ENCODE data around the gene ZNF586. TPM values are rescaled to one million over a fixed set of nuclear protein-coding genes. Genes with fewer than 3 reads are reported as not detected.
"Not testable (repeated sequence)": the region's sequence is repeated elsewhere in the genome, so short reads cannot be mapped to it uniquely, and the experiment has no call there.

Gene ZNF586
- total RNA-seq, 2 experiments from 2014 or later = 11.5 to 11.7 TPM

DNA sequence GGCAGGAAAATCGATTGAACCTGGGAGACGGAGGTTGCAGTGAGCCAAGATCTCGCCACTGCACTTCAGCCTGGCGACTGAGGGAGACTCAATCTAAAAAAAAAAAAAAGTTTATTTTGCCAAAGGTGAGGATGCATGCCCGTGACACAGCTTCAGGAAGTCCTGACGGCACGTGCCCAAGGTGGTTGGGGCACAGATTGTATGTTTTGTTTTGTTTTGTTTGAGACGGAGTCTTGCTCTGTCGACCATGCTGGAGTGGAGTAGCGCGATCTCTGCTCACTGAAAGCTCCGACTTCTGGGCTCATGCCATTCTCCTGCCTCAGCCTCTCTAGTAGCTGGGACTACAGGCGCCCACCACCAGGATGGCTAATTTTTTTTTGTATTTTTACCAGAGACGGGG, 48.5 kb downstream of the ZNF586 start:
- Mint-ChIP-seq H3K36me3 (peaks cover 22% of the 10 kb centered on the region), H3K4me1 (ENCODE audit: low read depth) (peaks cover 46% of the 10 kb centered on the region), H3K9me3 (no peaks in the 10 kb centered on the region), H3K27me3 (no peaks in the 10 kb centered on the region), H3K27ac (peak overlapping the region; percentile 21), H3K4me3 (no peak overlapping the region)
- POLR2A ChIA-PET = no interaction called here
- CTCF ChIA-PET = no interaction called here
- intact Hi-C loops (cut with micrococcal nuclease) = loop anchor here (2.0 kb wide), 1 partner anchor 99 kb away; the partner anchor contains the start of gene ZNF417
- no peak for DNase-seq

DNA sequence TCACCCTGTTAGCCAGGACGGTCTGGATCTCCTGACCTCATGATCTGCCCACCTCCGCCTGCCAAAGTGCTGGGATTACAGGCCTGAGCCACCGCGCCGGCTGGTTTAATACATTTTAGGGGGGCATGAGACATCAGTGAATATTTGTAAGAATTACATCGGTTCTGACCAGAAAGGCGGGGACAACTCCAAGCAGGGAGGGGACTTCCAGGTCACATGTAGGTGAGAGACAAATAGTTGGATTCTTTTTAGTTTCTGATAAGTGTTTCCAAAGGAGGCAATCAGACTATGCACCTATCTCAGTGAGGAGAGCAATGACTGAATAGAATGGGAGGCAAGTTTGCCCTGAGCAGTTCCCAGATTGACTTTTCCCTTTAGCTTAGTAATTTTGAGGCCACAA, 48.9 kb downstream of the ZNF586 start:
- H3K27ac Mint-ChIP-seq = peak overlapping the region; percentile 21
- H3K27me3 Mint-ChIP-seq = no peaks in the 10 kb centered on the region
- H3K36me3 Mint-ChIP-seq = peaks cover 23% of the 10 kb centered on the region
- H3K4me3 Mint-ChIP-seq = peak overlapping the region; percentile 98
- ChIA-PET POLR2A (interaction anchor here (1.1 kb wide), 1 partner anchor 98 kb away, joined by 3 read pairs; the partner anchor contains the start of gene ZNF417), CTCF (interaction anchor here (1.3 kb wide), 1 partner anchor 33 kb away, joined by 6 read pairs; no protein-coding TSS in a partner anchor)
- DNase-seq = no peak
- H3K4me1 Mint-ChIP-seq (ENCODE audit: low read depth) = peaks cover 47% of the 10 kb centered on the region
- intact Hi-C loops (cut with micrococcal nuclease) = loop anchor here (2.0 kb wide), 1 partner anchor 98 kb away; the partner anchor contains the start of gene ZNF417
- H3K9me3 Mint-ChIP-seq = no peaks in the 10 kb centered on the region

DNA sequence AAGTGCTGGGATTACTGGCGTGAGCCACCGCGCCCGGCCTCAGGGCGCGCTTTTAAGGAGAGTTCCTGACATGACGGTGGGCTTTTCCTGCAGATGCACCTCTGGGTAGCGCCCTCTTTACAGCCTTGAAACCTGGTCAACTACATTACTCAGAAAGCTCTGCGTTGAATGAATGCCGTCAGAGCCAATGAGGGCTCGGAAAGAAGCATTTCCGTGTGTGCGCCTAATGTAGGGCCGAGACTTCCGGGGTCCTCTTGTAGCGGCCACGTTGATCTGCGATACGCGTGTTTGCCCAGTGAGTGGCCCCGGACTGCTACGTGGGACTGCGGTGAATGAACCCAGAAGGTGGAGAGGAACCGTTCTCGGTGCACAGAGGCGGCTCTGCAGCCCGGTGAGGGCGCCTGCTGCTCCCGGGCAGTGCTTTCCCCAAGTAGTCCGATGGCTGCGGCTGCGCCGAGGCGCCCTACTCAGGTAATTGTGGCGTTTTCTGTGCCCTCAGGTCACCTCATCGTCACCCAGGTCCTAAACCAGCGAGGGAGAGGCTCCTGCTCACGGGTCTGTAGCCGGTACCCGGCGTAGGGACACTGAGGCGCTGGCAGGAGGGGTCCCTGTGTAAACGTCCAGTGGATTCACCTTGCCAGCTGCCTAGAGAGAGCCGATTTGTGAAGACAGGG, 50.1 kb downstream of the ZNF586 start:
- intact Hi-C loops (cut with micrococcal nuclease) = loop anchor here (1.0 to 2.0 kb wide), 2 partner anchors 50 to 97 kb away; partner anchors contain the start of genes ZNF417 and ZNF586
- no peaks in the 10 kb centered on the region for H3K27me3 Mint-ChIP-seq
- H3K9me3 Mint-ChIP-seq = no peaks in the 10 kb centered on the region
- H3K4me1 Mint-ChIP-seq (ENCODE audit: low read depth) = peaks cover 48% of the 10 kb centered on the region
- peaks cover 28% of the 10 kb centered on the region for H3K36me3 Mint-ChIP-seq
- peak; percentile 89 for DNase-seq
- POLR2A ChIA-PET = interaction anchor here (0.7 to 1.1 kb wide), 4 partner anchors 30 to 183 kb away, joined by 3 to 5 read pairs (median 4); partner anchors contain the start of genes ZNF417, ZNF587 and ZNF606
- CTCF ChIA-PET = interaction anchor here (1.3 kb wide), 1 partner anchor 32 kb away, joined by 6 read pairs; no protein-coding TSS in a partner anchor
- peak overlapping the region; percentile 98 for H3K4me3 Mint-ChIP-seq
- peak overlapping the region; percentile 95 for H3K27ac Mint-ChIP-seq

DNA sequence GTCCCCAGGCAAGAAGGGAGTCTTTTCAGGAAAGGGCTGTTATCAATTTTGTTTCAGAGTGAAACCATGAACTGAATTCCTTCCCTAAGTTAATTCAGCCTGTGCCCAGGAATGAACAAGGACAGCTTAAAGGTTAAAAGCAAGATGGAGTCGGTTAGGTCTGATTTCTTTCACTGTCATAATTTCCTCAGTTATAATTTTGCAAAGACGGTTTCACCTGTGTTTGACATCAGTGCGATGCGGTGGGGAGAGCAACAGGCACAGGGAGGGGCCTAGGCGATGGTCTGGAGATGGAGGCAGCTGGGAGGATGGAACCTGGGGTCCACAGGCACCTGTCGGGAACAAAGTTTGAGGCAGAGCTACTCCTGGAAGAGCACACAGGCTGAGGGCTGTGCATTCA, 51.1 kb downstream of the ZNF586 start:
- no peaks in the 10 kb centered on the region for H3K9me3 Mint-ChIP-seq
- ChIA-PET CTCF (interaction anchor here (0.6 kb wide), 1 partner anchor 9 kb away, joined by 3 read pairs; the partner anchor contains the start of gene ZNF587B), POLR2A (no interaction called here)
- no peak for DNase-seq
- H3K27ac Mint-ChIP-seq = peak overlapping the region; percentile 95
- H3K4me1 Mint-ChIP-seq (ENCODE audit: low read depth) = peaks cover 42% of the 10 kb centered on the region
- H3K27me3 Mint-ChIP-seq = no peaks in the 10 kb centered on the region
- H3K4me3 Mint-ChIP-seq = peak overlapping the region; percentile 98
- H3K36me3 Mint-ChIP-seq = peaks cover 32% of the 10 kb centered on the region
- intact Hi-C loops (cut with micrococcal nuclease) = no loop called here

DNA sequence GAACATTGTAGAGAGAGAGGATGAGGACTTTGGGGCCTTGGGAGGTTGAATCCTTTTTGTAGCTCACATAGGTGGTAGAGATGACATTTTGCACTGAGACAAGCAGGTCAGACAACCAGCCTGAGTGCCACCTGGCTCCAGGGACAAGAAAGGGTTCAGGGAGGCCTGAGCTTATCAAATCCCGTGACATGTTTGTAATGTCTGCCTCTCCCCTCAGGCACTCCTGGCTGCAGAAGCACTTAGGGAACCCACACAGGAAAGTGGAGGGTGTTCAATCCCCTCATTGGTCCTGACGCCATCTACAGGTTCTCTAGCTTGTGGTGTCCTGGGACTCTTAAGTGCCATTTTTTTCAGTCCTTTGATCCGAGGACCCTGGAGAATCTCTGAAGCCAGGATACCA, 51.6 kb downstream of the ZNF586 start:
- DNase-seq; H3K9me3 Mint-ChIP-seq; CTCF ChIA-PET; intact Hi-C loops (cut with micrococcal nuclease); POLR2A ChIA-PET; H3K27me3 Mint-ChIP-seq: not testable (repeated sequence)
- Mint-ChIP-seq H3K4me1 (ENCODE audit: low read depth) (peaks cover 44% of the 10 kb centered on the region), H3K4me3 (peak overlapping the region; percentile 98), H3K27ac (peak overlapping the region; percentile 95), H3K36me3 (peaks cover 36% of the 10 kb centered on the region)

DNA sequence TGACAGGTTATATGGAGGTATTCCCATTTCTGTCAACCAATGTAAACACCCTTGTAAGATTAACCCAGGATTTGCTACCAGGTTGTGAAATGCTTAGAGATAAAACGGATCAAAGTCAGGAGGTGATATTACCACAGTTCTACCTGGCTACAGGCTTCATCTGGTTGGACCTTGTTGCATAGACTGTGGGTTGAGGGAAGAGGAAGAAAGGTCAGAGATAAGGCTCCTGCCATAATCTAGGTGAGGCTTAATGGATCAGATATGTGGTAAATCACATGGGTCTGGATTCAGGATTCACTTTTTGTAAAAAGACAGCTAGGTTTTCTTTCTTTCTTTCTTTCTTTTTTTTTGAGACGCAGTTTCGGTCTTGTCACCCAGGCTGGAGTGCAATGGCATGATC, 52.0 kb downstream of the ZNF586 start:
- H3K36me3 Mint-ChIP-seq = peaks cover 38% of the 10 kb centered on the region
- POLR2A ChIA-PET; H3K4me3 Mint-ChIP-seq; intact Hi-C loops (cut with micrococcal nuclease); H3K27ac Mint-ChIP-seq; H3K27me3 Mint-ChIP-seq; DNase-seq; CTCF ChIA-PET; H3K9me3 Mint-ChIP-seq: not testable (repeated sequence)
- H3K4me1 Mint-ChIP-seq (ENCODE audit: low read depth) = peaks cover 45% of the 10 kb centered on the region

DNA sequence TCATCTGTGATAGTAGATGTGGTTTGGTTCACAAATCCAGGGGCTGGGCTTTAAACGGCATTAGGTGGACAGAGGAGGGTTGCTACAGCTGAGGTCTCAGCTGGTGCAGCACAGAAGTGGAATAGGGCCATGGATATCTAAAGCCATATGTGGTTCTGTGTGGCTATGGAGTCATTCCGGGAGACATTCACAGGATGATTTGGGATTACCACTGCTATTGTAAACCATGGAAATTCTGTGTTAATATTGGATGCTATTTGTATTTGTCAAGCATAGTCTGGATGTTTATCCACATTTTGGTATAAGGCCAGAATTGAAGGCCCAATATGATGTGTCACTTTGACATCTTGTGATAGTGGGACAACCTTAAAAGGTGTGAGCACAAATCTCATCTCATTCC, 53.7 kb downstream of the ZNF586 start:
- Mint-ChIP-seq H3K4me1 (ENCODE audit: low read depth) (peaks cover 45% of the 10 kb centered on the region), H3K27ac (peak overlapping the region; percentile 11), H3K36me3 (peaks cover 43% of the 10 kb centered on the region)
- POLR2A ChIA-PET; H3K9me3 Mint-ChIP-seq; intact Hi-C loops (cut with micrococcal nuclease); DNase-seq; CTCF ChIA-PET; H3K4me3 Mint-ChIP-seq; H3K27me3 Mint-ChIP-seq: not testable (repeated sequence)

DNA sequence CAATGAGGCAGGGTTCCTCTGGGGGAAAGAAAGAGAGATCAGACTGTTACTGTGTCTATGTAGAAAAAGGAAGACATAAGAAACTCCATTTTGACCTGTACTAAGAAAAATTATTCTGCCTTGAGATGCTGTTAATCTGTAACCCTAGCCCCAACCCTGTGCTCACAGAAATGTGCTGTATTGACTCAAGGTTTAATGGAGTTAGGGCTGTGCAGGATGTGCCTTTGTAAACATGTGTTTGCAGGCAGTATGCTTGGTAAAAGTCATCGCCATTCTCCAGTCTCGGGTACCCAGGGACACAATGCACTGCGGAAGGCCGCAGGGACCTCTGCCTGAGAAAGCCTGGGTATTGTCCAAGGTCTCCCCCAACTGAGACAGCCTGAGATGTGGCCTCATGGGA, 54.1 kb downstream of the ZNF586 start:
- intact Hi-C loops (cut with micrococcal nuclease); DNase-seq; H3K4me3 Mint-ChIP-seq; CTCF ChIA-PET; H3K9me3 Mint-ChIP-seq; H3K27me3 Mint-ChIP-seq; POLR2A ChIA-PET: not testable (repeated sequence)
- Mint-ChIP-seq H3K4me1 (ENCODE audit: low read depth) (peaks cover 41% of the 10 kb centered on the region), H3K36me3 (peaks cover 43% of the 10 kb centered on the region), H3K27ac (peak overlapping the region; percentile 11)

DNA sequence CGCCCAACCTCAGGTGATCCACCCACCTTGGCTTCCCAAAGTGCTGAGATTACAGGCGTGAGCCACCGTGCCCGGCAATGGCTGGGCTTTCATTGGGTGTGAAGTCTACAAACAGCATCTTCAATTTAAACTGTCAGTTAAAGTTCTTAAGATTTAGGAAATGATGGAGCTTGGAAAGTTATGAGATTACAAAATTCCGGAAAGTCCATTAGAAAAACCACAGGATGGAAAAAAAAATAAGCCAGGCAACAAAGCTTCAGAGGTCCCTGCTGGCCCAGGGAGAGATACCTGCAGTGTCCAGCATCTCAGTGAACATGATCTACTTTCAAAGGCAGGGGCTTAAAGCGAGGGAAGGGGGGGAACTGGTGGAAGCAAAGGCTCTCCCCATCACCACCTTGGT, 56.0 kb downstream of the ZNF586 start:
- Mint-ChIP-seq H3K4me3 (no peak overlapping the region), H3K9me3 (peaks cover 2% of the 10 kb centered on the region), H3K27me3 (no peaks in the 10 kb centered on the region), H3K36me3 (peaks cover 49% of the 10 kb centered on the region), H3K4me1 (ENCODE audit: low read depth) (peaks cover 43% of the 10 kb centered on the region), H3K27ac (no peak overlapping the region)
- no peak for DNase-seq
- ChIA-PET POLR2A (no interaction called here), CTCF (no interaction called here)
- intact Hi-C loops (cut with micrococcal nuclease) = no loop called here

DNA sequence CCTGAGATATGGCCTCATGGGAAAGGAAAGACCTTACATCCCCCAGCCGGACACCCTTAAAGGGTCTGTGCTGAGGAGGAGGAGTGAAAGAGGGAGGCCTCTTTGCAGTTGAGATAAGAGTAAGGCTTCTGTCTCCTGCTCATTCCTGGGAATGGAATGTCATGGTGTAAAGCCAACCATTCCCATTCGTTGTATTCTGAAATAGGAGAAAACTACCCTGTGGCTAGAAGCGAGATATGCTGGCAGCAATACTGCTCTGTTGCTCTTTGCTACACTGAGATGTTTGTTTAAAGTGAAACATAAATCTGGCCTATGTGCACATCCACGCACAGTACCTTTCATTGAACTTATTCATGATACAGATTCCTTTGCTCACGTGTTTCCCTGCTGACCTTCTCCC, 59.8 kb downstream of the ZNF586 start:
- Mint-ChIP-seq H3K36me3 (peaks cover 32% of the 10 kb centered on the region), H3K4me1 (ENCODE audit: low read depth) (peaks cover 23% of the 10 kb centered on the region), H3K27ac (no peak overlapping the region), H3K27me3 (no peaks in the 10 kb centered on the region), H3K4me3 (no peak overlapping the region), H3K9me3 (peaks cover 2% of the 10 kb centered on the region)
- intact Hi-C loops (cut with micrococcal nuclease) = no loop called here
- POLR2A ChIA-PET = no interaction called here
- CTCF ChIA-PET = interaction anchor here (0.7 to 1.3 kb wide), 2 partner anchors 9 to 21 kb away, joined by 3 read pairs; no protein-coding TSS in a partner anchor
- DNase-seq = no peak

DNA sequence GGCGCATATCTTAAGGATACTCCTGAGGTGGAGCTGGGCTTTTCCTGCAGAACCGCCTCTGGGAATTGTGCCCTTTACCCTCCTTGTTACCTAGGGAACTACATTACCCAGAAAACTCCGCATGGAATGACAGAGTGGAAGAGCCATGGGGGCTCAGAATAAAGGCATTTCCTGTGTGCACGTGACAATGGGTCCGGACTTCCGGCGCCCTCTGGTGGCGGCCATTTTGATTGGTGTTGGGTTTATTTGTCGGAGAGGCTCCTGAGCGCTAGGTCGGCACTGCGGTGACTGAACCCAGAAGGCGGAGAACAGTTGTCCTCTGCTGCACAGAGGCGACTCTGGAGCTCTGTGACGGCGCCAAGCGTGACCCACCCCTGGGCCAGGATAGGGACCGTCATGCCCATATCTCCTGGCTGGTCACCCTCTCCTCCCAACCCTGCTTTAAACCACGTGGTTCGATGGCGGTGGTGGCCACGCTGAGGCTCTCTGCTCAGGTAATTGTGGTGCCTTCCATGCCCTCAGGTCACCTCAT, 60.7 kb downstream of the ZNF586 start, which contains the start of gene ZNF587B:
Gene ZNF587B, plus strand, starts transcription at position 229 of the 532 bp plus-strand sequence. Its CDS starts 230 bp downstream, at position 459.
- Mint-ChIP-seq H3K27ac (no peak within 1 kb of the TSS), H3K36me3 (peaks cover 28% of the 10 kb centered on the region), H3K27me3 (no peaks in the 10 kb centered on the region), H3K4me3 (no peak within 1 kb of the TSS), H3K9me3 (peaks cover 2% of the 10 kb centered on the region), H3K4me1 (ENCODE audit: low read depth) (peaks cover 19% of the 10 kb centered on the region)
- intact Hi-C loops (cut with micrococcal nuclease) = no loop called here
- ChIA-PET CTCF (interaction anchor here (0.7 to 1.3 kb wide), 2 partner anchors 10 to 20 kb away, joined by 3 read pairs; no protein-coding TSS in a partner anchor), POLR2A (no interaction called here)
- peak; percentile 51 for DNase-seq

All from activated CD4-positive, alpha-beta memory T cell treated with anti-CD3 and anti-CD28 coated beads for 36 hours (primary cell).